ENCODE measurements around the gene CENPVL3.
"Not testable (repeated sequence)": the region's sequence is repeated elsewhere in the genome, so short reads cannot be mapped to it uniquely, and the experiment has no call there.

CENPVL3 gene

GRCh38 chrX:51618241-51619155 lies at the start of gene CENPVL3:
Gene CENPVL3 (minus strand): TSS chrX:51618912. CDS start chrX:51618873, 39 bp downstream.
- not testable (repeated sequence) for DNase-seq

GRCh38 chrX:51665981-51666380 lies 47.3 kb upstream of the CENPVL3 start:
- DNase-seq, result no peak

GRCh38 chrX:51643377-51643776 lies 24.7 kb upstream of the CENPVL3 start:
- DNase-seq, result no peak

DNA sequence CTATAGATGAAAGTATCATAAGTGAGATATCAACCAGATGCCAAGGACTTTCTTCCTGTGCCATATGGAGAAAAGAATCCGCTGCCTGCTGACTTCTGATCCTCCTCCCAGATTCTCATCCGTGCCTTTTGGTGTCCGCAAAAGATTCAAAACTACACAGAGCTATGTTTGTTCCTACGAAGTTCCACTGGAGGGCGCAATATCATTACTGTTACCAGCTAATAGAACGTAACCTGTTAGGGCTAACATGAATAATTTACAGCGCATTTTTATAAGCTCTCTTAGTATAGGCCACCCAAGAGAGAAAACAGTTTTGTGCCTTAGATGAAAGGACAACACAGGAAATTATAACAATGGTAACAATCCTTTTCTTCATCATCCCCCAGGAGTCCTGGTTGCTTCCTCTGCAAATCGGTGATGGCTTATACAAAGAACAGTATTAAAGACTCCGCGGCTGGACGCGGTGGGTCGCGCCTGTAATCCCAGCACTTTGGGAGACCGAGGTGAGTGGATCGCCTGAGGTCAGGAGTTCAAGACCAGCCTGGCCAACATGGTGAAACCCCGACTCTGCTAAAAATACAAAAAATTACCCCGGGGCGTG lies 22.8 kb upstream of the CENPVL3 start:
- DNase-seq, result no peak

DNA sequence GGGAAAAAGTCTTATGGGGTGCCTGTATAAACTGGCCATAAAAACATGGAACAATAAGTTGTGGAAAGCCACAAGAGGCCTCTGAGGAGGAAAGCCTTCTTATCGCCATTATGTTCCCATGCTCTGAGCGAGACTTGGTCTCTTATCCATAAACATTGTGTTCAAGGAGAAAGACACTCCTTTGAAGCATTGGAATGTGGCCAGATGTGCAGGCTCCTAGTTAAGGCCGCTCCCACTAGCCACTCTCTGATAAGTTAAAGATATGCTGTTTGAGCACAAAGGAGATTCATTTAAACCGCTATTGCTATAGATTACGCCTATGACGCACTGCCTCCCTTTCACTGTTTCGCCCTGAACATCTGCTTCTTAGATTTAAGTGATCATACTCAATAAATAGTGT lies 17.8 kb upstream of the CENPVL3 start:
- DNase-seq, result not testable (repeated sequence)

GRCh38 chrX:51614353-51615012 lies 4.2 kb downstream of the CENPVL3 start:
- DNase-seq, result no peak

- DNase-seq, result no peak
Observed at GRCh38 chrX:51608766-51609165, 9.9 kb downstream of the CENPVL3 start.

- no peak for DNase-seq
Observed at GRCh38 chrX:51608126-51608525, 10.6 kb downstream of the CENPVL3 start.

DNA sequence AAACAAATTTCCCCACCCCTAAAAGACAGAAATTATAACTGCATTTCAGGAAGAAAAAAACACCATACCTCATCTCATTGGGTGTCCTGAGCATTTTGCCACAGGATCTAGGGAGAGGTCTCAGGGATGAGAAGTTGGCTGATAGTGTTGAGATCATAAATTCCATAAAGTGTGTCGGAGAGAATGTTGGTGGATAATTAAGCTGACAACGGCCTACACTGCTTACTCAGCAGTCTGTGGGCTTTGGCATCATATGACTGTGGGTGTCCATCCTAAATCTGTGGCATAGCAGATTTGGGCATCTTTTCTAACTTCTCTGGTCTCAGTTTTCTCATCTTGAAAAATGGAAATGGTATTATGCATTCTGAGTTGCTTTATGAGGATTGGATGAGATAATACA lies 12.3 kb downstream of the CENPVL3 start:
- DNase-seq, result no peak

DNA sequence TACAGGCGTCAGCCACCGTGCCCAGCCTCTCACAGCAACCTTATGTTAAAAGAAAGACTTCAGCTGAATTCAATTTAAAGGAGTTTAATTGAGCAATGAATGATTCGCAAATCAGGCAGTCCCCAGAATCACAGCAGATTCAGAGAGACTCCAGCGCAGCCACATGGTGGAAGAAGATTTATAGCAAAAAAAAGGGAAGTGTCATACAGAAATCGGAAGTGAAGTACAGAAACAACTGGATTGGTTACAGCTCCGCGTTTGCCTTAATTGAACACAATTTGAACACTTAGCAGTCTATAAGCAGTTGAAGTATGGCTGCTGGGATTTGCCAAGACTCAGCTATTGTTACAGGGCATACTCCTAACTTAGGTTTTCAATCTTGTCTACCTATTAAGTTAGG lies 19.8 kb downstream of the CENPVL3 start:
- DNase-seq, result no peak

DNA sequence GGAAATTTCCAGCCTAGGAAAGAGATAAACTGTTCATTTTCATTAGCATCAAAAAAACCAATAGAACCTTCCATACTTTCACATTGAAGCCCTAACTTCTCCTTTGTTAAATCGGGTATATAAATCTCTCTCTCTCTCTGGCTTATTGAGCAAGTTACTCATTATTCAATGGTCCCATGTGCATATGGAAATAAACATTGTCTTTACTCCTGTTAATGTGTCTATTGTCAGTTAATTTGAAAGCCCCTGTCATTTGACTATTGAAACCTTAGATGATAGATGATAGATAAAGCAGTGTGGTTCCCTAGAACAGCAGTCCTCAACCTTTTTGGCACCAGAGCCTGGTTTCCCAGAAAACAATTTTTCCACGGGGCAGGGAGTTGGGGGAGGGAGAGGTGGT lies 46.8 kb downstream of the CENPVL3 start:
- DNase-seq, result no peak

DNA sequence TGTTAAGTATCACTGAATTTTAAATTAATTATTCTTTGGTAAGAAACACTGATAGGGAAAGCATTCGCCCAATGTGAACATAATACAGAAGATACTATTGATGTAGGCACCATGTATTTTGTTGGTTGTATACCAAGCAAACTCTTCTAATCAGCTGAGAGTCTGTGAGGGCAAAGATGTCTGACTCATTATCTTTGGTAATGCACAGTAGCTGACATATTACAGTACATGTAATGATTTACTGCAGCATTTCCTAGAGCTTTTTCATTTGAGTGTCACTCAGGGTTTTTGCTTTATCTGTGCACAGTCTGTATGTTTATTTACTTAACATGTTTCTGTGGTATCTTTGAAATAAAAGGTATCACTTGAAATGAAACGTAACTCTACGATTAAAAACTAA lies 49.2 kb downstream of the CENPVL3 start:
- DNase-seq, result no peak

DNA sequence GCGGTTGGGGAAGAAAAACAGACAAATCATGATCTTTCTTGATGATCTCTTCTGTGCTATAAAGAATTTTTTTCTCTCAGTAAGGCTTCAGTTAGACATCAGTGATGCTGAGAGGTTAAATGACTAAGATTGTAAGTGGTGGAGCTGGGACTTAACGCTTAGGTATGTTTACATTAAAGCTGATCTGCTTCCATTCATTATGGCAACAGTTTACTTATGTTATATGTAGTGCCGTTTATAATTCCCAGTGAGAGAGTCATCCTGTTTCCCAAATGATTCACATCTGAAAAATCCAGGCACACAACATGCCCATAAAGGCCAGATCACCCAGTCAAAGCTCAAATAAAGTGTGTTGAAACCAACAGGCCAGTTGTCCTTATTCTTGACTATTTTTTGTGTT lies 50.1 kb downstream of the CENPVL3 start:
- DNase-seq, result no peak

All from activated effector memory CD4-positive, alpha-beta T cell treated with Interleukin-2 at 50 U/mL for 16 hours (primary cell).